Measurements from ENCODE around the gene ACOT7. TPM values are rescaled to one million over a fixed set of nuclear protein-coding genes. Genes with fewer than 3 reads are reported as not detected.

ACOT7 gene
- total RNA-seq, 1 experiment from 2014 or later: 36.2 TPM

GRCh38 chr1:6235296-6235677 is 158.3 kb downstream of the ACOT7 start:
- TF ChIP-seq, protein P1, sequence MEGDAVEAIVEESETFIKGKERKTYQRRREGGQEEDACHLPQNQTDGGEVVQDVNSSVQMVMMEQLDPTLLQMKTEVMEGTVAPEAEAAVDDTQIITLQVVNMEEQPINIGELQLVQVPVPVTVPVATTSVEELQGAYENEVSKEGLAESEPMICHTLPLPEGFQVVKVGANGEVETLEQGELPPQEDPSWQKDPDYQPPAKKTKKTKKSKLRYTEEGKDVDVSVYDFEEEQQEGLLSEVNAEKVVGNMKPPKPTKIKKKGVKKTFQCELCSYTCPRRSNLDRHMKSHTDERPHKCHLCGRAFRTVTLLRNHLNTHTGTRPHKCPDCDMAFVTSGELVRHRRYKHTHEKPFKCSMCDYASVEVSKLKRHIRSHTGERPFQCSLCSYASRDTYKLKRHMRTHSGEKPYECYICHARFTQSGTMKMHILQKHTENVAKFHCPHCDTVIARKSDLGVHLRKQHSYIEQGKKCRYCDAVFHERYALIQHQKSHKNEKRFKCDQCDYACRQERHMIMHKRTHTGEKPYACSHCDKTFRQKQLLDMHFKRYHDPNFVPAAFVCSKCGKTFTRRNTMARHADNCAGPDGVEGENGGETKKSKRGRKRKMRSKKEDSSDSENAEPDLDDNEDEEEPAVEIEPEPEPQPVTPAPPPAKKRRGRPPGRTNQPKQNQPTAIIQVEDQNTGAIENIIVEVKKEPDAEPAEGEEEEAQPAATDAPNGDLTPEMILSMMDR (IDR thresholded peaks at IDR 0.05; ENCODE audit: unreplicated experiment): no peak
- Mint-ChIP-seq H3K27me3 (ENCODE audit: unreplicated experiment) (no peaks in the 10 kb centered on the region), H3K4me1 (ENCODE audit: low read depth, unreplicated experiment) (peaks cover 18% of the 10 kb centered on the region), H3K27ac (ENCODE audit: unreplicated experiment) (no peak overlapping the region), H3K36me3 (ENCODE audit: insufficient read depth, unreplicated experiment) (peaks cover 36% of the 10 kb centered on the region), H3K9me3 (ENCODE audit: low read depth, unreplicated experiment) (no peaks in the 10 kb centered on the region), H3K4me3 (ENCODE audit: low read depth, unreplicated experiment) (peak overlapping the region; percentile 78)
- CTCF ChIA-PET: interaction anchor here (1.0 to 1.3 kb wide), 2 partner anchors 10 to 30 kb away, joined by 4 to 13 read pairs; partner anchors contain the start of gene RNF207
- no TSS peak for BruUV-seq (replicated peaks)
- DNase-seq: no peak
- intact Hi-C loops (cut with micrococcal nuclease; ENCODE audit: unreplicated experiment): no loop called here

GRCh38 chr1:6234502-6235295 is 158.9 kb downstream of the ACOT7 start:
- TF ChIP-seq, protein P1 (IDR thresholded peaks at IDR 0.05; ENCODE audit: unreplicated experiment): no peak
- H3K4me1 Mint-ChIP-seq (ENCODE audit: low read depth, unreplicated experiment): peaks cover 18% of the 10 kb centered on the region
- no TSS peak for BruUV-seq (replicated peaks)
- CTCF ChIA-PET: interaction anchor here (1.0 to 1.3 kb wide), 2 partner anchors 10 to 29 kb away, joined by 4 to 13 read pairs; partner anchors contain the start of gene RNF207
- peak overlapping the region; percentile 78 for H3K4me3 Mint-ChIP-seq (ENCODE audit: low read depth, unreplicated experiment)
- intact Hi-C loops (cut with micrococcal nuclease; ENCODE audit: unreplicated experiment): loop anchor here (1.0 kb wide), 1 partner anchor 9 kb away; no protein-coding TSS in a partner anchor
- no peaks in the 10 kb centered on the region for H3K9me3 Mint-ChIP-seq (ENCODE audit: low read depth, unreplicated experiment)
- no peaks in the 10 kb centered on the region for H3K27me3 Mint-ChIP-seq (ENCODE audit: unreplicated experiment)
- DNase-seq: no peak
- H3K27ac Mint-ChIP-seq (ENCODE audit: unreplicated experiment): peak overlapping the region; percentile 52
- peaks cover 36% of the 10 kb centered on the region for H3K36me3 Mint-ChIP-seq (ENCODE audit: insufficient read depth, unreplicated experiment)

- no peak for DNase-seq
- Mint-ChIP-seq H3K27me3 (ENCODE audit: unreplicated experiment) (no peaks in the 10 kb centered on the region), H3K9me3 (ENCODE audit: low read depth, unreplicated experiment) (no peaks in the 10 kb centered on the region), H3K4me3 (ENCODE audit: low read depth, unreplicated experiment) (peak overlapping the region; percentile 78), H3K4me1 (ENCODE audit: low read depth, unreplicated experiment) (peaks cover 18% of the 10 kb centered on the region), H3K27ac (ENCODE audit: unreplicated experiment) (no peak overlapping the region), H3K36me3 (ENCODE audit: insufficient read depth, unreplicated experiment) (peaks cover 36% of the 10 kb centered on the region)
- BruUV-seq (replicated peaks): no TSS peak
- CTCF ChIA-PET: interaction anchor here (0.7 kb wide), 1 partner anchor 23 kb away, joined by 3 read pairs; no protein-coding TSS in a partner anchor
- TF ChIP-seq, protein P1 (IDR thresholded peaks at IDR 0.05; ENCODE audit: unreplicated experiment): no peak
- intact Hi-C loops (cut with micrococcal nuclease; ENCODE audit: unreplicated experiment): no loop called here
These were observed 160.2 kb downstream of the ACOT7 start for GRCh38 chr1:6233376-6233775.

GRCh38 chr1:6225651-6226050 is 167.9 kb downstream of the ACOT7 start:
- Mint-ChIP-seq H3K9me3 (ENCODE audit: low read depth, unreplicated experiment) (no peaks in the 10 kb centered on the region), H3K27ac (ENCODE audit: unreplicated experiment) (peak overlapping the region; percentile 87), H3K36me3 (ENCODE audit: insufficient read depth, unreplicated experiment) (peaks cover 59% of the 10 kb centered on the region), H3K4me1 (ENCODE audit: low read depth, unreplicated experiment) (peaks cover 37% of the 10 kb centered on the region), H3K27me3 (ENCODE audit: unreplicated experiment) (no peaks in the 10 kb centered on the region), H3K4me3 (ENCODE audit: low read depth, unreplicated experiment) (peak overlapping the region; percentile 31)
- intact Hi-C loops (cut with micrococcal nuclease; ENCODE audit: unreplicated experiment): loop anchor here (1.0 kb wide), 1 partner anchor 9 kb away; no protein-coding TSS in a partner anchor
- no TSS peak for BruUV-seq (replicated peaks)
- TF ChIP-seq, protein P1 (IDR thresholded peaks at IDR 0.05; ENCODE audit: unreplicated experiment): no peak
- CTCF ChIA-PET: no interaction called here
- no peak for DNase-seq
